H9 (cell line): ENCODE results near the gene FGFBP3. TPM values are rescaled to one million over a fixed set of nuclear protein-coding genes. Genes with fewer than 3 reads are reported as not detected.

Experiments used
- DNase-seq: peaks from one replicate; pipeline ENCODE4 v3.0.0-alpha.2; 2017
- H2AFZ ChIP-seq: one replicate; pipeline ENCODE4 v1.6.1; 2013; ENCODE audit warnings: mild to moderate bottlenecking, low read length, control low read depth, moderate library complexity
- H2AK5ac ChIP-seq: 2 replicates; pipeline ENCODE4 v1.6.1; 2013; ENCODE audit warnings: low read length, control low read depth, mixed read lengths; ENCODE audit not compliant: insufficient read length
- H2BK120ac ChIP-seq: one replicate; pipeline ENCODE4 v1.6.1; 2013; ENCODE audit warnings: low read depth, mild to moderate bottlenecking, low read length, control low read depth, inconsistent platforms; ENCODE audit not compliant: poor library complexity, severe bottlenecking
- H2BK12ac ChIP-seq: 2 replicates; pipeline ENCODE4 v1.6.1; 2013; ENCODE audit warnings: low read length, control low read depth, mixed read lengths, low read depth; ENCODE audit not compliant: insufficient read length
- H2BK15ac ChIP-seq: 2 replicates; pipeline ENCODE4 v1.6.1; 2013; ENCODE audit warnings: low read depth, low read length, control low read depth
- H2BK20ac ChIP-seq: one replicate; pipeline ENCODE4 v1.6.1; 2013; ENCODE audit warnings: low read depth, mild to moderate bottlenecking, low read length, control low read depth, inconsistent platforms; ENCODE audit not compliant: poor library complexity, severe bottlenecking
- H2BK5ac ChIP-seq: 2 replicates; pipeline ENCODE4 v1.6.1; 2013; ENCODE audit warnings: low read length, control low read depth, mixed read lengths; ENCODE audit not compliant: insufficient read length
- H3K14ac ChIP-seq: 2 replicates; pipeline ENCODE4 v1.6.1; 2013; ENCODE audit warnings: low read length, control low read depth; ENCODE audit not compliant: insufficient read depth
- H3K18ac ChIP-seq: 2 replicates; pipeline ENCODE4 v1.6.1; 2013; ENCODE audit warnings: low read depth, mild to moderate bottlenecking, mixed read lengths, low read length, control low read depth; ENCODE audit not compliant: insufficient read length
- H3K23ac ChIP-seq: 2 replicates; pipeline ENCODE4 v1.6.1; 2013; ENCODE audit warnings: low read length, control low read depth, mixed read lengths, low read depth; ENCODE audit not compliant: insufficient read length
- H3K23me2 ChIP-seq: 2 replicates; pipeline ENCODE4 v1.6.1; 2013; ENCODE audit warnings: low read depth, mild to moderate bottlenecking, mixed read lengths, low read length, control low read depth; ENCODE audit not compliant: insufficient read length, poor library complexity, severe bottlenecking
- H3K27ac ChIP-seq: 2 replicates; pipeline ENCODE4 v1.5.1; 2013; ENCODE audit warnings: low read length, control low read depth, mixed read lengths, low read depth; ENCODE audit not compliant: insufficient read length
- H3K27me3 ChIP-seq: 2 replicates; pipeline ENCODE4 v1.6.1; 2013; ENCODE audit warnings: low read length, control low read depth, inconsistent platforms; ENCODE audit not compliant: insufficient read depth
- H3K4ac ChIP-seq: 2 replicates; pipeline ENCODE4 v1.6.1; 2013; ENCODE audit warnings: low read depth, mild to moderate bottlenecking, control low read depth, inconsistent platforms, low read length, moderate library complexity
- H3K4me1 ChIP-seq: 2 replicates; pipeline ENCODE4 v1.6.1; 2013; ENCODE audit warnings: low read length, control low read depth, inconsistent platforms; ENCODE audit not compliant: insufficient read depth
- H3K4me2 ChIP-seq: 2 replicates; pipeline ENCODE4 v1.6.1; 2013; ENCODE audit warnings: low read length, control low read depth, mixed read lengths; ENCODE audit not compliant: insufficient read length, insufficient read depth
- H3K56ac ChIP-seq: 2 replicates; pipeline ENCODE4 v1.6.1; 2013; ENCODE audit warnings: low read depth, mild to moderate bottlenecking, mixed read lengths, low read length, control low read depth; ENCODE audit not compliant: insufficient read length
- H3K79me1 ChIP-seq: 2 replicates; pipeline ENCODE4 v1.6.1; 2013; ENCODE audit warnings: low read depth, mild to moderate bottlenecking, moderate library complexity, low read length, control low read depth, inconsistent platforms; ENCODE audit not compliant: insufficient read depth, poor library complexity, severe bottlenecking
- H3K79me2 ChIP-seq: 2 replicates; pipeline ENCODE4 v1.6.1; 2013; ENCODE audit warnings: low read length, control low read depth, inconsistent platforms; ENCODE audit not compliant: insufficient read depth
- H3K9ac ChIP-seq: 2 replicates; pipeline ENCODE4 v1.6.1; 2013; ENCODE audit warnings: low read length, control low read depth, mixed read lengths; ENCODE audit not compliant: insufficient read length; ENCODE audit errors: extremely low read depth
- H3K9me3 ChIP-seq: one replicate; pipeline ENCODE4 v1.6.1; 2013; ENCODE audit warnings: low read depth, low read length, inconsistent platforms; ENCODE audit not compliant: control insufficient read depth
- H3T11ph ChIP-seq: one replicate; pipeline ENCODE4 v1.6.1; 2013; ENCODE audit warnings: mild to moderate bottlenecking, low read length, control low read depth, inconsistent platforms
- H4K20me1 ChIP-seq: one replicate; pipeline ENCODE4 v1.6.1; 2013; ENCODE audit not compliant: control insufficient read depth, insufficient read length, insufficient read depth
- H4K5ac ChIP-seq: 2 replicates; pipeline ENCODE4 v1.6.1; 2013; ENCODE audit warnings: low read depth, mild to moderate bottlenecking, mixed read lengths, low read length, control low read depth; ENCODE audit not compliant: insufficient read length
- H4K8ac ChIP-seq: replicated peaks from 2 replicates; pipeline ENCODE4 v1.6.1; 2013; ENCODE audit warnings: low read length, control low read depth, mixed read lengths, low read depth; ENCODE audit not compliant: insufficient read length
- H4K91ac ChIP-seq: 2 replicates; pipeline ENCODE4 v1.6.1; 2013; ENCODE audit warnings: low read depth, mild to moderate bottlenecking, moderate library complexity, mixed read lengths, low read length, control low read depth; ENCODE audit not compliant: insufficient read length
- H3K27ac Mint-ChIP-seq, 3 experiments: 2 replicates in 2 of 3; 3 replicates in 1 of 3; pipeline ENCODE4 v1.8.0; 2020 to 2021; ENCODE audit warnings: mixed read lengths in 3 of 3, mild to moderate bottlenecking in 1 of 3, moderate library complexity in 1 of 3
- H3K27me3 Mint-ChIP-seq: 2 replicates; pipeline ENCODE4 v1.8.0; 2021; ENCODE audit warnings: low read depth, mild to moderate bottlenecking, moderate library complexity, mixed read lengths
- H3K36me3 Mint-ChIP-seq, 3 experiments: 2 replicates in 2 of 3; 3 replicates in 1 of 3; pipeline ENCODE4 v1.8.0; 2020 to 2021; ENCODE audit warnings: low read depth in 3 of 3, mixed read lengths in 3 of 3; ENCODE audit not compliant: insufficient read depth in 1 of 3
- H3K4me1 Mint-ChIP-seq, 2 experiments: 2 replicates each; pipeline ENCODE4 v1.8.0; 2020; ENCODE audit warnings: mixed read lengths in 2 of 2
- H3K4me3 Mint-ChIP-seq, 2 experiments: 2 replicates in 1 of 2; 3 replicates in 1 of 2; pipeline ENCODE4 v1.8.0; 2020 to 2021; ENCODE audit warnings: mild to moderate bottlenecking in 2 of 2, mixed read lengths in 2 of 2, moderate library complexity in 1 of 2
- H3K9me3 Mint-ChIP-seq, 2 experiments: 2 replicates in 1 of 2; 3 replicates in 1 of 2; pipeline ENCODE4 v1.8.0; 2020; ENCODE audit warnings: mild to moderate bottlenecking in 2 of 2, mixed read lengths in 2 of 2, moderate library complexity in 1 of 2
- CTCF ChIP-seq: fragments of 200-600 bp; sonication (generic); conservative IDR thresholded peaks from 3 replicates; pipeline ENCODE4 v1.8.0; 2021; ENCODE audit warnings: antibody characterized with exemption, mild to moderate bottlenecking
- WGBS: extraction: QIAGEN DNeasy Blood & Tissue Kit; methylation state at CpG from one replicate; pipeline ENCODE4 v1.1.7; 2013; ENCODE audit warnings: missing lambda C conversion rate, low lambda C conversion rate, mixed read lengths; ENCODE audit not compliant: insufficient read length; ENCODE audit errors: extremely low coverage; 5-methylcytosine and 5-hydroxymethylcytosine counted together
- total RNA-seq: library from RNA; stranded (reverse); gene quantifications from 2 replicates; pipeline ENCODE4 v1.2.1, GENCODE V29; 2021

The FGFBP3 gene
- total RNA-seq, 1 experiment from 2014 or later = 49.3 TPM

GRCh38 chr10:91930939-91931338 is 21.7 kb upstream of the FGFBP3 start:
- H3K27ac Mint-ChIP-seq = no peak overlapping the region
- H4K8ac ChIP-seq = no peak overlapping the region
- DNase-seq = no peak
- no peaks in the 10 kb centered on the region for H3K4me1 ChIP-seq
- H2AFZ ChIP-seq = no peak overlapping the region
- TF ChIP-seq CTCF = no peak
- H4K5ac ChIP-seq = no peak overlapping the region
- H3K4me1 Mint-ChIP-seq = peaks cover 14 to 16% of the 10 kb centered on the region in 2 experiments
- H2BK15ac ChIP-seq = no peak overlapping the region
- no peak overlapping the region for H3K4me2 ChIP-seq
- H2BK12ac ChIP-seq = no peak overlapping the region
- H3K23ac ChIP-seq = no peak overlapping the region
- H3K27ac ChIP-seq = no peak overlapping the region
- H3K4ac ChIP-seq = no peak overlapping the region
- no peak overlapping the region for H2AK5ac ChIP-seq
- H3K79me1 ChIP-seq = peaks cover 17% of the 10 kb centered on the region
- no peak overlapping the region for H3K4me3 Mint-ChIP-seq
- H3K9me3 ChIP-seq = no peaks in the 10 kb centered on the region
- H3K27me3 Mint-ChIP-seq = no peaks in the 10 kb centered on the region
- H4K20me1 ChIP-seq = no peaks in the 10 kb centered on the region
- no CpG with 5 or more reads among the region's 3 CpGs for WGBS
- no peaks in the 10 kb centered on the region for H3K23me2 ChIP-seq
- no peak overlapping the region for H2BK20ac ChIP-seq
- no peak overlapping the region for H3K14ac ChIP-seq
- H3K27me3 ChIP-seq = no peaks in the 10 kb centered on the region
- no peak overlapping the region for H3K18ac ChIP-seq
- no peak overlapping the region for H4K91ac ChIP-seq
- H2BK5ac ChIP-seq = no peak overlapping the region
- peaks cover 14% of the 10 kb centered on the region; the same call in 1 of the 2 replicates for H3K79me2 ChIP-seq
- no peak overlapping the region for H3K56ac ChIP-seq
- peaks cover 14 to 34% (median 23%) of the 10 kb centered on the region in 3 experiments; a peak in 6 of 7 replicates for H3K36me3 Mint-ChIP-seq
- no peaks in the 10 kb centered on the region for H3K9me3 Mint-ChIP-seq
- no peak overlapping the region for H3K9ac ChIP-seq
- no peak overlapping the region for H2BK120ac ChIP-seq
- no peak overlapping the region for H3T11ph ChIP-seq
